HepG2 (cell line): ENCODE results near the gene EED. TPM values are rescaled to one million over a fixed set of nuclear protein-coding genes. Genes with fewer than 3 reads are reported as not detected.

Experiments
- KDM5B ChIP-seq: sonication (generic); formaldehyde crosslinking; IDR thresholded peaks from 2 replicates; pipeline ENCODE4 v1.4.0; 2020; ENCODE audit warnings: missing genetic modification reagents, mild to moderate bottlenecking, borderline replicate concordance
- NFYC ChIP-seq: IDR thresholded peaks from 2 replicates; pipeline ENCODE4 v1.6.1; 2016; ENCODE audit warnings: missing genetic modification reagents, missing compliant biosample characterization
- RORA ChIP-seq: sonication (generic); formaldehyde crosslinking; IDR thresholded peaks from 2 replicates; pipeline ENCODE4 v1.5.0; 2020; ENCODE audit warnings: mild to moderate bottlenecking, missing genetic modification reagents, moderate library complexity
- SCMH1 ChIP-seq: sonication (generic); formaldehyde crosslinking; IDR thresholded peaks from 2 replicates; pipeline ENCODE4 v1.9.0; 2021; ENCODE audit warnings: missing genetic modification reagents, mild to moderate bottlenecking, borderline replicate concordance
- SIX1 ChIP-seq: sonication (generic); formaldehyde crosslinking; IDR thresholded peaks from 2 replicates; pipeline ENCODE4 v1.4.0; 2020; ENCODE audit warnings: missing genetic modification reagents, borderline replicate concordance
- TGIF2 ChIP-seq: IDR thresholded peaks from 2 replicates; pipeline ENCODE4 v1.6.1; 2016; ENCODE audit warnings: control low read depth, missing compliant biosample characterization
- ZBTB25 ChIP-seq: IDR thresholded peaks from 2 replicates; pipeline ENCODE4 v1.6.1; 2018; ENCODE audit warnings: missing genetic modification reagents
- ZNF292 ChIP-seq: sonication (generic); formaldehyde crosslinking; IDR thresholded peaks from 2 replicates; pipeline ENCODE4 v1.8.1; 2022; ENCODE audit warnings: mild to moderate bottlenecking, low read depth, missing genetic modification reagents, borderline replicate concordance
- ZNF33A ChIP-seq: sonication (generic); formaldehyde crosslinking; IDR thresholded peaks from 2 replicates; pipeline ENCODE4 v1.5.1; 2020; ENCODE audit warnings: missing genetic modification reagents, mild to moderate bottlenecking, moderate library complexity, borderline replicate concordance
- ZNF446 ChIP-seq: sonication (generic); formaldehyde crosslinking; IDR thresholded peaks from 2 replicates; pipeline ENCODE4 v1.5.0; 2020; ENCODE audit warnings: mild to moderate bottlenecking, missing genetic modification reagents
- ZNF512B ChIP-seq: sonication (generic); formaldehyde crosslinking; IDR thresholded peaks from 2 replicates; pipeline ENCODE4 v1.5.1; 2020; ENCODE audit warnings: missing genetic modification reagents, mild to moderate bottlenecking, borderline replicate concordance
- ZNF713 ChIP-seq: sonication (generic); formaldehyde crosslinking; IDR thresholded peaks from 2 replicates; pipeline ENCODE4 v1.4.0; 2020; ENCODE audit warnings: mild to moderate bottlenecking, missing genetic modification reagents
- ZUFSP ChIP-seq: sonication (generic); formaldehyde crosslinking; IDR thresholded peaks from 2 replicates; pipeline ENCODE4 v1.9.0; 2021; ENCODE audit warnings: missing genetic modification reagents, mild to moderate bottlenecking, borderline replicate concordance
- polyA plus RNA-seq, 8 experiments: library from polyadenylated mRNA; depleted of rRNA in 3 of 8; stranded (reverse) in 7 of 8; unstranded in 1 of 8; fragments of >200 nt; fragmentation: Illumina TruSeq in 4 of 8; extraction: Trizol in 4 of 8; gene quantifications; 2 replicates each; pipeline versions ENCODE4 v1.2.1 to v1.2.3, GENCODE V29; 2011 to 2016; ENCODE audit warnings: low read depth in 4 of 8, missing spikeins in 1 of 8, mixed read lengths in 1 of 8; ENCODE audit not compliant: insufficient read depth in 1 of 8
- total RNA-seq, 5 experiments: library from RNA; depleted of rRNA; stranded (reverse); fragments of >200 nt; fragmentation: Illumina TruSeq; extraction: Trizol; gene quantifications; 2 replicates each; pipeline ENCODE4 v1.2.3, GENCODE V29; 2016; ENCODE audit warnings: low read depth in 1 of 5
- TF ChIP-seq, protein P1 (sequence below): sonication (generic); formaldehyde crosslinking; IDR thresholded peaks from 2 replicates; pipeline ENCODE4 v1.4.0; 2020; ENCODE audit warnings: missing genetic modification reagents

The EED gene
- total and polyA plus RNA-seq, 2 of the 13 experiments (the other 11 are each of a cell fraction or from before 2014, with no cell fraction given): 11.0 to 28.4 TPM

DNA sequence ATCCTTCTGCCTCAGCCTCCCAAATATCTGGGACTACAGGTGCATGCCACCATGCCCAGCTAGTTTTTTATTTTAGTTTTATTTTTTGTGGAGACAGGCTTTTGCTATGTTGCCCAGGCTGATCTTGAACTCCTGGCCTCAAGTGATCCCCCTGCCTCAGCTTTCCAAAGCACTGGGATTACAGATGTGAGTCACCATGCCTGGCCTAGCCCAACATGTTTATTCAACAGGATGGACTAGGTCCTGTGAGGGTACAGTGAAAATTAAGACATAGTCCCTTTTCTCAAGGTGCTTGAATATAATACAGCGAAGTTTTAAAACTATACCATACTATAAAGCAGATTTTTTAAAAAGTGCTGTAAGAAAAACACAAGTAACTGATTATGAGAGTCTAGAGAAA is 45.2 kb upstream of the EED start (continued):
- TF ChIP-seq, protein P1, sequence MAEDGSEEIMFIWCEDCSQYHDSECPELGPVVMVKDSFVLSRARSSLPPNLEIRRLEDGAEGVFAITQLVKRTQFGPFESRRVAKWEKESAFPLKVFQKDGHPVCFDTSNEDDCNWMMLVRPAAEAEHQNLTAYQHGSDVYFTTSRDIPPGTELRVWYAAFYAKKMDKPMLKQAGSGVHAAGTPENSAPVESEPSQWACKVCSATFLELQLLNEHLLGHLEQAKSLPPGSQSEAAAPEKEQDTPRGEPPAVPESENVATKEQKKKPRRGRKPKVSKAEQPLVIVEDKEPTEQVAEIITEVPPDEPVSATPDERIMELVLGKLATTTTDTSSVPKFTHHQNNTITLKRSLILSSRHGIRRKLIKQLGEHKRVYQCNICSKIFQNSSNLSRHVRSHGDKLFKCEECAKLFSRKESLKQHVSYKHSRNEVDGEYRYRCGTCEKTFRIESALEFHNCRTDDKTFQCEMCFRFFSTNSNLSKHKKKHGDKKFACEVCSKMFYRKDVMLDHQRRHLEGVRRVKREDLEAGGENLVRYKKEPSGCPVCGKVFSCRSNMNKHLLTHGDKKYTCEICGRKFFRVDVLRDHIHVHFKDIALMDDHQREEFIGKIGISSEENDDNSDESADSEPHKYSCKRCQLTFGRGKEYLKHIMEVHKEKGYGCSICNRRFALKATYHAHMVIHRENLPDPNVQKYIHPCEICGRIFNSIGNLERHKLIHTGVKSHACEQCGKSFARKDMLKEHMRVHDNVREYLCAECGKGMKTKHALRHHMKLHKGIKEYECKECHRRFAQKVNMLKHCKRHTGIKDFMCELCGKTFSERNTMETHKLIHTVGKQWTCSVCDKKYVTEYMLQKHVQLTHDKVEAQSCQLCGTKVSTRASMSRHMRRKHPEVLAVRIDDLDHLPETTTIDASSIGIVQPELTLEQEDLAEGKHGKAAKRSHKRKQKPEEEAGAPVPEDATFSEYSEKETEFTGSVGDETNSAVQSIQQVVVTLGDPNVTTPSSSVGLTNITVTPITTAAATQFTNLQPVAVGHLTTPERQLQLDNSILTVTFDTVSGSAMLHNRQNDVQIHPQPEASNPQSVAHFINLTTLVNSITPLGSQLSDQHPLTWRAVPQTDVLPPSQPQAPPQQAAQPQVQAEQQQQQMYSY (CRISPR knock-in tag): no peak
- TF ChIP-seq ZNF446 (CRISPR knock-in tag): no peak
- no peak for TF ChIP-seq ZUFSP (CRISPR knock-in tag)
- no peak for TF ChIP-seq ZNF33A (CRISPR knock-in tag)
- TF ChIP-seq ZNF292: no peak
- TF ChIP-seq SIX1 (CRISPR knock-in tag): no peak
- no peak for TF ChIP-seq KDM5B (CRISPR knock-in tag)
- no peak for TF ChIP-seq ZNF512B (CRISPR knock-in tag)
- no peak for TF ChIP-seq ZBTB25 (CRISPR knock-in tag)
- no peak for TF ChIP-seq NFYC (CRISPR knock-in tag)
- TF ChIP-seq RORA (CRISPR knock-in tag): no peak
- no peak for TF ChIP-seq SCMH1
- TF ChIP-seq ZNF713 (CRISPR knock-in tag): no peak
- no peak for TF ChIP-seq TGIF2 (CRISPR knock-in tag)
- TF ChIP-seq, all 625 proteins: peak for 0
